Measurements from ENCODE around the gene TERT. TPM values are rescaled to one million over a fixed set of nuclear protein-coding genes. Genes with fewer than 3 reads are reported as not detected.

The TERT gene
- total and polyA plus RNA-seq, 2 of the 8 experiments (the other 6 are each of a cell fraction or from before 2014, with no cell fraction given) = 13.1 to 23.1 TPM

GRCh38 chr5:1235379-1235778 is 59.5 kb downstream of the TERT start:
- POLR2A ChIA-PET (ENCODE audit: partially characterized antibody) = no interaction called here
- no peaks in the 10 kb centered on the region for H3K27me3 ChIP-seq (replicated peaks in 1 of 4; ENCODE audit: control insufficient read depth in 3 of 4, extremely low read depth in 1 of 4, insufficient read depth in 3 of 4, low read length in 3 of 4)
- no peak overlapping the region for H4K5ac ChIP-seq (ENCODE audit: insufficient read length, low read depth, low read length)
- H3K4me1 ChIP-seq (replicated peaks in 1 of 4; ENCODE audit: control insufficient read depth in 3 of 4, insufficient read depth in 4 of 4, low read length in 3 of 4) = no peaks in the 10 kb centered on the region
- H2BK20ac ChIP-seq (ENCODE audit: low read length) = no peak overlapping the region
- no peak overlapping the region for H3K14ac ChIP-seq (ENCODE audit: insufficient read length)
- FAIRE-seq (no peak), DNase-seq (ENCODE audit: low read depth in 1 of 2, low spot score in 2 of 2) (no peak)
- no peaks in the 10 kb centered on the region for H3K23me2 ChIP-seq (ENCODE audit: low read depth, low read length)
- no peaks in the 10 kb centered on the region for H4K20me1 ChIP-seq (replicated peaks in 1 of 2; ENCODE audit: control insufficient read depth in 1 of 2, insufficient read depth in 2 of 2, low read length in 2 of 2)
- no peak overlapping the region for H4K91ac ChIP-seq (replicated peaks; ENCODE audit: insufficient read length, low read length)
- CTCF ChIA-PET (ENCODE audit: partially characterized antibody) = interaction anchor here (0.6 to 1.6 kb wide), 8 partner anchors 18 to 317 kb away, joined by 3 to 5 read pairs (median 4); no protein-coding TSS in a partner anchor
- H4K8ac ChIP-seq (ENCODE audit: extremely low read depth, insufficient read depth, low read length) = no peak overlapping the region
- no peaks in the 10 kb centered on the region for H3K79me2 ChIP-seq (ENCODE audit: control insufficient read depth in 1 of 2, insufficient read depth in 2 of 2, low read length in 2 of 2)
- no peaks in the 10 kb centered on the region for H3K36me3 ChIP-seq (ENCODE audit: control insufficient read depth in 2 of 4, insufficient read depth in 4 of 4, low read length in 3 of 4)
- H3K9ac ChIP-seq (replicated peaks in 1 of 4; ENCODE audit: extremely low read depth in 1 of 4, low read depth in 3 of 4, low read length in 3 of 4) = no peak overlapping the region
- no peak overlapping the region for H3K4ac ChIP-seq (replicated peaks; ENCODE audit: insufficient read length, low read depth, low read length)
- H2BK15ac ChIP-seq (ENCODE audit: low read length) = no peak overlapping the region
- H2AFZ ChIP-seq (ENCODE audit: low read length) = no peak overlapping the region
- H3K4me3 ChIP-seq (ENCODE audit: extremely low read depth in 1 of 4, insufficient read depth in 2 of 4, low read depth in 3 of 4, low read length in 4 of 4) = no peak overlapping the region
- H3K9me3 ChIP-seq (ENCODE audit: insufficient read depth in 2 of 2, low read depth in 1 of 2, low read length in 1 of 2) = peaks cover 9 to 11% of the 10 kb centered on the region in 2 experiments; a peak in 2 of 4 replicates
- H2BK5ac ChIP-seq (ENCODE audit: low read depth, low read length) = no peak overlapping the region
- no peak overlapping the region for H3K27ac ChIP-seq (ENCODE audit: low read depth, low read length)
- H3K18ac ChIP-seq (ENCODE audit: extremely low read depth, low read length) = no peak overlapping the region
- WGBS, 2 experiments (ENCODE audit: extremely low coverage in 1 of 2, insufficient coverage in 1 of 2, insufficient read length in 1 of 2, insufficient replicate concordance in 2 of 2, low coverage in 1 of 2, low lambda C conversion rate in 2 of 2, missing lambda C conversion rate in 1 of 2) = 89% methylated on average over 8 of the region's 8 CpGs; no CpG with 5 or more reads in 1 of the 2 experiments
- no peak overlapping the region for H2BK12ac ChIP-seq (ENCODE audit: low read depth, low read length)
- no peak overlapping the region for H3K23ac ChIP-seq (ENCODE audit: insufficient read length)
- no peak overlapping the region for H3K4me2 ChIP-seq (ENCODE audit: insufficient read depth in 1 of 2, low read depth in 2 of 2, low read length in 2 of 2)
- H2AK5ac ChIP-seq (ENCODE audit: low read depth, low read length) = no peak overlapping the region
- no peak for TF ChIP-seq GABPA (IDR thresholded peaks at IDR 0.05; ENCODE audit: borderline replicate concordance, insufficient read depth, low read length)
- TF ChIP-seq CTCF (IDR thresholded peaks at IDR 0.05; ENCODE audit: control extremely low read depth in 1 of 3, insufficient read depth in 1 of 3, low read depth in 1 of 3, low read length in 3 of 3) = peak in 1 of 3 experiments; percentile 48; a peak in 2 of 4 replicates
- peak; percentile 38 to 52 for TF ChIP-seq RAD21 (IDR thresholded peaks at IDR 0.05 in 1 of 2, conservative IDR thresholded peaks at IDR 0.05 in 1 of 2; ENCODE audit: low read depth in 2 of 2, low read length in 2 of 2)
- no peak overlapping the region for H3K56ac ChIP-seq (replicated peaks; ENCODE audit: insufficient read length, low read depth, low read length)
- no peaks in the 10 kb centered on the region for H3K79me1 ChIP-seq (ENCODE audit: low read depth, low read length)
- H2BK120ac ChIP-seq (replicated peaks; ENCODE audit: low read depth, low read length) = no peak overlapping the region
